Keratinocyte (primary cell): ENCODE data around the gene BIK. TPM values are rescaled to one million over a fixed set of nuclear protein-coding genes. Genes with fewer than 3 reads are reported as not detected.

ENCODE experiments used
- DNase-seq: peaks from one replicate; pipeline ENCODE4 v3.0.0-alpha.2; 2011; ENCODE audit warnings: low read depth, missing footprints, low spot score
- FAIRE-seq: peaks from 2 replicates; lab custom pipeline; 2011; peaks lifted over from hg19 to GRCh38; lab: Jason Lieb, UNC
- H2AFZ ChIP-seq: 2 replicates; pipeline ENCODE4 v1.6.0; 2012; ENCODE audit warnings: low read length, control low read depth, inconsistent platforms; ENCODE audit not compliant: control insufficient read depth
- H3K27ac ChIP-seq: 2 replicates; pipeline ENCODE4 v1.5.1; 2011; ENCODE audit warnings: low read length; ENCODE audit not compliant: control insufficient read depth, insufficient read depth
- H3K27me3 ChIP-seq: 3 replicates; pipeline ENCODE4 v1.6.0; 2011; ENCODE audit warnings: low read length; ENCODE audit not compliant: control insufficient read depth, insufficient read depth; ENCODE audit errors: extremely low read depth
- H3K36me3 ChIP-seq, 2 experiments: 2 replicates in 1 of 2; 3 replicates in 1 of 2; pipeline ENCODE4 v1.5.1; 2011; ENCODE audit warnings: low read length in 2 of 2, mild to moderate bottlenecking in 1 of 2; ENCODE audit not compliant: control insufficient read depth in 2 of 2, insufficient read depth in 2 of 2; ENCODE audit errors: extremely low read depth in 1 of 2
- H3K4me1 ChIP-seq: 3 replicates; pipeline ENCODE4 v1.5.1; 2011; ENCODE audit warnings: low read length; ENCODE audit not compliant: control insufficient read depth, insufficient read depth; ENCODE audit errors: extremely low read depth
- H3K4me2 ChIP-seq: 3 replicates; pipeline ENCODE4 v1.6.0; 2011; ENCODE audit warnings: low read depth, low read length; ENCODE audit not compliant: control insufficient read depth, insufficient read depth; ENCODE audit errors: extremely low read depth
- H3K4me3 ChIP-seq, 3 experiments: fragments of 200-600 bp in 1 of 3; sonication (generic) in 1 of 3; 2 replicates in 2 of 3; 3 replicates in 1 of 3; pipeline ENCODE4 v1.5.1; 2011 to 2016; ENCODE audit warnings: low read length in 3 of 3, mild to moderate bottlenecking in 3 of 3, control low read depth in 2 of 3, inconsistent platforms in 1 of 3, low read depth in 1 of 3, mixed read lengths in 1 of 3, mixed run types in 1 of 3, moderate library complexity in 1 of 3; ENCODE audit not compliant: control insufficient read depth in 2 of 3, insufficient read depth in 2 of 3; ENCODE audit errors: extremely low read depth in 1 of 3
- H3K79me2 ChIP-seq: 2 replicates; pipeline ENCODE4 v1.6.0; 2012; ENCODE audit warnings: low read length; ENCODE audit not compliant: control insufficient read depth, insufficient read depth
- H3K9ac ChIP-seq: 3 replicates; pipeline ENCODE4 v1.6.0; 2011; ENCODE audit warnings: low read length; ENCODE audit not compliant: control insufficient read depth, insufficient read depth; ENCODE audit errors: extremely low read depth
- H3K9me1 ChIP-seq: 3 replicates; pipeline ENCODE4 v1.6.0; 2011; ENCODE audit warnings: low read length; ENCODE audit not compliant: control insufficient read depth, insufficient read depth; ENCODE audit errors: extremely low read depth
- H3K9me3 ChIP-seq: 2 replicates; pipeline ENCODE4 v1.5.1; 2012; ENCODE audit warnings: low read depth, low read length; ENCODE audit not compliant: control insufficient read depth
- H4K20me1 ChIP-seq: 3 replicates; pipeline ENCODE4 v1.6.0; 2011; ENCODE audit warnings: low read length; ENCODE audit not compliant: control insufficient read depth, insufficient read depth; ENCODE audit errors: extremely low read depth
- EZH2 ChIP-seq: IDR thresholded peaks from one replicate; pipeline ENCODE4 v1.6.1; 2012; ENCODE audit warnings: inconsistent platforms, mild to moderate bottlenecking, low read length, moderate library complexity
- dilution Hi-C: fragments of 300-500 bp; cut with MboI; formaldehyde crosslinking; loops from one replicate; pipeline ENCODE4 v1.7.0; 2020; ENCODE audit warnings: low sequenced_read_pairs; ENCODE audit not compliant: extremely low pct_ligation_motif_present
- polyA plus RNA-seq, 5 experiments: library from polyadenylated mRNA; depleted of rRNA in 3 of 5; stranded (reverse) in 3 of 5; stranded (forward) in 1 of 5; unstranded in 1 of 5; fragments of >200 nt; gene quantifications; 1 replicate in 1 of 5; 2 replicates in 3 of 5; 3 replicates in 1 of 5; pipeline versions ENCODE4 v1.2.1 to v1.2.3, GENCODE V29; 2011 to 2012; ENCODE audit warnings: missing spikeins in 2 of 5, low read depth in 1 of 5, low replicate concordance in 1 of 5
- TF ChIP-seq, protein P1 (sequence below), 3 experiments: IDR thresholded peaks in 1 of 3; conservative IDR thresholded peaks in 1 of 3; optimal IDR thresholded peaks in 1 of 3; 2 replicates in 2 of 3; 3 replicates in 1 of 3; pipeline versions ENCODE3 to v1.5.1; 2011; ENCODE audit warnings: low read length in 3 of 3, mild to moderate bottlenecking in 3 of 3, moderate library complexity in 2 of 3, control low read depth in 1 of 3, inconsistent platforms in 1 of 3; ENCODE audit not compliant: insufficient read depth in 2 of 3; ENCODE audit errors: extremely low read depth in 1 of 3

Gene BIK
- polyA plus RNA-seq, 1 donor (not counting 4 experiments of a cell fraction or from before 2014, with no cell fraction given): 4.4 TPM

DNA sequence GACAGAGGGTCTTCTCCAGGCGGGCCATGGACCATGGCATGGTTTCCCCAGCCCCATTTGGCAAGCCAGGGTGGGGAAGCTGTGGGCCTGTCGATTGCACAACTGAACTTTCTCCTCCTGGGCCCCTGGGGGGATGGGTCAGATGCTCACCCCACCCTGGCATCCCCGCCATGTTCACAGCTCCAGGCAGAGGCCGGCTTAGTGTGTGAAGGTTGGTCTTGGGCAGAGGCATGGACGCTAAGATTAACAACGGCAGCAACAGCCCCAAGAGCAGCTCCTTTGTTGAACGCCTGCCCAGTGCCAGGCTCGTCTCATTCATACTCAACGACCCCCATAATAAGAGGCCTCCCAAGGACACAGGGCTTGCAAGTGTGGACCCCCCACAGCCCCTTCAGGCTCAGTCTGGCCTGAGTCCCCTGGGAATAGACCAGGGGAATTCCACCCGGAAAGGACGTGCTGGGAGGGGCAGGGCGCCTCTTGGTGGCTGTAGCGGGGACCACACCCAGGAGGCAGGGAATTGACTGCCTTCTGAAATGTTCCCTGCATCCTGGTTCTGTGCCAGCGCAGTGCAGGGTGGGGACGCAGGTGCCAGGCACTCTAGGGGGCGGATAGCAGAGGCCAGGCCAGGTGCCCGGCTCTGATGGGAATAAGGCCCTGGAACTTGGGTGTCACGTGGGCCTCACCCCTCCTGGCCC is 49.1 kb downstream of the BIK start:
- Histone ChIP-seq H2AFZ (no peak overlapping the region), H4K20me1 (peaks cover 40% of the 10 kb centered on the region), H3K4me3 (no peak overlapping the region), H3K4me1 (peaks cover 34% of the 10 kb centered on the region), H3K9ac (no peak overlapping the region), H3K79me2 (peaks cover 45% of the 10 kb centered on the region), H3K27me3 (no peaks in the 10 kb centered on the region), H3K27ac (no peak overlapping the region), H3K36me3 (peaks cover 36% of the 10 kb centered on the region in 2 experiments), H3K9me3 (no peaks in the 10 kb centered on the region), H3K4me2 (no peak overlapping the region), H3K9me1 (peaks cover 13% of the 10 kb centered on the region)
- DNase-seq: no peak
- FAIRE-seq: no peak
- TF ChIP-seq, protein P1, sequence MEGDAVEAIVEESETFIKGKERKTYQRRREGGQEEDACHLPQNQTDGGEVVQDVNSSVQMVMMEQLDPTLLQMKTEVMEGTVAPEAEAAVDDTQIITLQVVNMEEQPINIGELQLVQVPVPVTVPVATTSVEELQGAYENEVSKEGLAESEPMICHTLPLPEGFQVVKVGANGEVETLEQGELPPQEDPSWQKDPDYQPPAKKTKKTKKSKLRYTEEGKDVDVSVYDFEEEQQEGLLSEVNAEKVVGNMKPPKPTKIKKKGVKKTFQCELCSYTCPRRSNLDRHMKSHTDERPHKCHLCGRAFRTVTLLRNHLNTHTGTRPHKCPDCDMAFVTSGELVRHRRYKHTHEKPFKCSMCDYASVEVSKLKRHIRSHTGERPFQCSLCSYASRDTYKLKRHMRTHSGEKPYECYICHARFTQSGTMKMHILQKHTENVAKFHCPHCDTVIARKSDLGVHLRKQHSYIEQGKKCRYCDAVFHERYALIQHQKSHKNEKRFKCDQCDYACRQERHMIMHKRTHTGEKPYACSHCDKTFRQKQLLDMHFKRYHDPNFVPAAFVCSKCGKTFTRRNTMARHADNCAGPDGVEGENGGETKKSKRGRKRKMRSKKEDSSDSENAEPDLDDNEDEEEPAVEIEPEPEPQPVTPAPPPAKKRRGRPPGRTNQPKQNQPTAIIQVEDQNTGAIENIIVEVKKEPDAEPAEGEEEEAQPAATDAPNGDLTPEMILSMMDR (optimal IDR thresholded peaks at IDR 0.05 in 1 of 3, IDR thresholded peaks at IDR 0.05 in 1 of 3, conservative IDR thresholded peaks at IDR 0.05 in 1 of 3; ENCODE audit: extremely low read depth in 1 of 3, insufficient read depth in 2 of 3, low read length in 3 of 3): peak; percentile 41 to 55 (median 52)
- TF ChIP-seq EZH2: no peak
- dilution Hi-C loops: no loop called here

DNA sequence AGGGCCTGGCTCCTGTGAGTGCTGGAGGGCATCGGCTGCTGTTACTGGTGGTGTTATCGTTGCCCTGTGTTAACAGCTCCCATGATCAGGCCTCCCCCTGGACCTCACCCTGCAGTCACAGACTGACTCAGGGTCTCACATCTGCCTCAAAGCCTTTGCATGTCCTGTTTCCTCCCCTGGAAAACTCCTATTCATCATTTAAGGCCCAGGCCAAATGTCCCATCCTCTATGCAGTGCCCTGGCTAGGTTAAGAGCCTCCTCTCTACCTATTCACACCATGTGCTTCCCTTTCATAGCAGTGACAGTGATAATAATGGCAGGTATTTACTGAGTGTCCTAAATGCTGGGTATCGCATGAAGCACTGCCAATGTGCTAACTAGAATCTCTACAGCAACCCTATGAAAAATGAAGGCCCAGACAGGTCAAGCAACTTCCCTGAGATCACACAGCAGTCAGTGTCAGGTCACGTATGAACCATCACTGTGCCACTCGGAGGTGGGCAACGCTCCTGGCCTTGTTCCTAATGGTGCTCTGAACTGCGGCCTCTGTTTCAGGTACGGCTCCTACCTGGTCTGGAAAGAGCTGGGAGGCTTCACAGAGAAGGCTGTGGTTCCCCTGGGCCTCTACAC is 50.1 kb downstream of the BIK start:
- Histone ChIP-seq H3K9me1 (peaks cover 8% of the 10 kb centered on the region), H3K4me3 (no peak overlapping the region), H3K9me3 (no peaks in the 10 kb centered on the region), H3K9ac (no peak overlapping the region), H3K36me3 (peaks cover 31 to 33% of the 10 kb centered on the region in 2 experiments), H4K20me1 (peaks cover 32% of the 10 kb centered on the region), H2AFZ (no peak overlapping the region), H3K4me2 (no peak overlapping the region), H3K4me1 (peaks cover 27% of the 10 kb centered on the region), H3K79me2 (peaks cover 35% of the 10 kb centered on the region), H3K27me3 (no peaks in the 10 kb centered on the region), H3K27ac (no peak overlapping the region)
- dilution Hi-C loops: no loop called here
- FAIRE-seq: no peak
- no peak for TF ChIP-seq EZH2
- TF ChIP-seq, protein P1 (optimal IDR thresholded peaks at IDR 0.05 in 1 of 3, IDR thresholded peaks at IDR 0.05 in 1 of 3, conservative IDR thresholded peaks at IDR 0.05 in 1 of 3; ENCODE audit: extremely low read depth in 1 of 3, insufficient read depth in 2 of 3, low read length in 3 of 3): no peak
- DNase-seq: no peak
